B cell (primary cell): Measurements from ENCODE around the gene EPAS1. TPM values are rescaled to one million over a fixed set of nuclear protein-coding genes. Genes with fewer than 3 reads are reported as not detected.

ENCODE experiments used
- ATAC-seq: fragments of 200-7000 bp; cut with Tn5 transposase; one replicate; pipeline ENCODE4 v1.10.0; 2021; ENCODE audit warnings: low read depth, mild to moderate bottlenecking, moderate number of reproducible peaks, moderate library complexity
- CTCF ChIA-PET: fragments of 350-600 bp; sonication (Branson Sonifier 250); formaldehyde crosslinking; loops from one replicate; lab custom pipeline; 2021; ENCODE audit warnings: antibody characterized with exemption, inconsistent platforms; lab: Charles Lee
- POLR2A ChIA-PET: fragments of 350-600 bp; sonication (Branson Sonifier 250); formaldehyde crosslinking; loops from one replicate; lab custom pipeline; 2021; ENCODE audit warnings: antibody characterized with exemption; lab: Charles Lee
- DNase-seq: peaks from one replicate; pipeline ENCODE4 v3.0.0; 2013
- H2AFZ ChIP-seq: 2 replicates; pipeline ENCODE4 v1.6.1; 2012; ENCODE audit warnings: mild to moderate bottlenecking, low read depth, low read length; ENCODE audit not compliant: insufficient read depth, poor library complexity, severe bottlenecking
- H3K27ac ChIP-seq, 2 donors: 1 replicate in 1 of 2; 2 replicates in 1 of 2; pipeline ENCODE4 v1.5.1; 2012 to 2013; ENCODE audit warnings: low read length in 2 of 2, mild to moderate bottlenecking in 2 of 2, moderate library complexity in 1 of 2
- H3K27me3 ChIP-seq, 4 experiments: fragments of 200-600 bp in 1 of 4; sonication (generic) in 1 of 4; replicated peaks in 1 of 4; 1 replicate in 2 of 4; 2 replicates in 2 of 4; pipeline versions ENCODE4 v1.6.1 to v1.7.0; 2013 to 2016; ENCODE audit warnings: low read length in 3 of 4, mild to moderate bottlenecking in 2 of 4, mixed read lengths in 1 of 4, moderate library complexity in 1 of 4; ENCODE audit not compliant: insufficient read depth in 4 of 4, control insufficient read depth in 3 of 4; ENCODE audit errors: control extremely low read depth in 1 of 4
- H3K36me3 ChIP-seq, 2 experiments: replicated peaks in 1 of 2; 1 replicate in 1 of 2; 2 replicates in 1 of 2; pipeline versions ENCODE4 v1.6.1 to v1.7.1; 2013; ENCODE audit warnings: low read length in 1 of 2; ENCODE audit not compliant: insufficient read depth in 2 of 2, control insufficient read depth in 1 of 2; ENCODE audit errors: control extremely low read depth in 1 of 2, extremely low read depth in 1 of 2
- H3K4me1 ChIP-seq, 2 donors: fragments of 200-600 bp in 1 of 2; sonication (generic) in 1 of 2; 1 replicate in 1 of 2; 2 replicates in 1 of 2; pipeline versions ENCODE4 v1.5.1 to v1.6.1; 2013 to 2017; ENCODE audit warnings: low read length in 2 of 2; ENCODE audit not compliant: control insufficient read depth in 2 of 2, insufficient read depth in 2 of 2
- H3K4me2 ChIP-seq: replicated peaks from 2 replicates; pipeline ENCODE3; 2012; ENCODE audit warnings: mild to moderate bottlenecking, low read depth, low read length; ENCODE audit not compliant: poor library complexity, severe bottlenecking
- H3K4me3 ChIP-seq, 5 experiments: fragments of 200-600 bp in 1 of 5; sonication (generic) in 1 of 5; 1 replicate in 3 of 5; 2 replicates in 2 of 5; pipeline versions ENCODE4 v1.5.1 to v1.7.0; 2011 to 2016; ENCODE audit warnings: low read length in 4 of 5, mild to moderate bottlenecking in 4 of 5, low read depth in 2 of 5, control low read depth in 1 of 5, moderate library complexity in 1 of 5; ENCODE audit not compliant: insufficient read depth in 1 of 5; ENCODE audit errors: control extremely low read depth in 1 of 5, extremely low read depth in 1 of 5
- H3K79me2 ChIP-seq: fragments of 200-600 bp; sonication (generic); one replicate; pipeline ENCODE4 v1.6.0; 2016; ENCODE audit warnings: low read length; ENCODE audit not compliant: control insufficient read depth, insufficient read depth
- H3K9ac ChIP-seq: fragments of 200-600 bp; sonication (generic); 2 replicates; pipeline ENCODE4 v1.6.1; 2017; ENCODE audit warnings: mild to moderate bottlenecking, low read length, moderate library complexity
- H3K9me3 ChIP-seq, 3 donors: one replicate each; pipeline versions ENCODE4 v1.6.1 to v1.7.1; 2013; ENCODE audit warnings: low read length in 2 of 3; ENCODE audit not compliant: control insufficient read depth in 2 of 3, insufficient read depth in 1 of 3; ENCODE audit errors: control extremely low read depth in 1 of 3
- H4K20me1 ChIP-seq: 2 replicates; pipeline ENCODE4 v1.6.0; 2012; ENCODE audit warnings: mild to moderate bottlenecking, low read length; ENCODE audit not compliant: insufficient read depth, control insufficient read depth, poor library complexity, severe bottlenecking
- H3K27ac Mint-ChIP-seq: one replicate; pipeline ENCODE4 v1.8.0; 2021; ENCODE audit warnings: mixed read lengths
- H3K27me3 Mint-ChIP-seq: one replicate; pipeline ENCODE4 v1.8.0; 2021; ENCODE audit warnings: mixed read lengths
- H3K4me1 Mint-ChIP-seq: one replicate; pipeline ENCODE4 v1.8.0; 2021; ENCODE audit warnings: mixed read lengths
- H3K4me3 Mint-ChIP-seq: one replicate; pipeline ENCODE4 v1.8.0; 2021; ENCODE audit warnings: mixed read lengths
- H3K9me3 Mint-ChIP-seq: one replicate; pipeline ENCODE4 v1.8.0; 2022; ENCODE audit warnings: mixed read lengths; ENCODE audit not compliant: insufficient read depth
- EZH2 ChIP-seq: IDR thresholded peaks from 2 replicates; pipeline ENCODE4 v1.6.1; 2012; ENCODE audit warnings: borderline replicate concordance, low read depth, mild to moderate bottlenecking, moderate library complexity, low read length; ENCODE audit not compliant: insufficient read depth, poor library complexity, severe bottlenecking
- WGBS: methylation state at CpG from one replicate; pipeline ENCODE4 v1.1.5; 2013; ENCODE audit warnings: missing lambda C conversion rate; ENCODE audit not compliant: insufficient coverage; 5-methylcytosine and 5-hydroxymethylcytosine counted together
- intact Hi-C: fragments of 100-400 bp; cut with micrococcal nuclease; formaldehyde crosslinking; loops from one replicate; pipeline ENCODE4 v1.10.0; 2022
- polyA plus RNA-seq: library from polyadenylated mRNA; depleted of rRNA; stranded (reverse); fragments of >200 nt; gene quantifications from 2 replicates; pipeline ENCODE4 v1.2.3, GENCODE V29; 2012
- total RNA-seq, 2 donors: library from RNA; stranded (reverse); fragments of 120-200 nt in 1 of 2; gene quantifications; 1 replicate in 1 of 2; 2 replicates in 1 of 2; pipeline versions ENCODE4 v1.2.3 to v1.2.4, GENCODE V29; 2013 to 2022
- TF ChIP-seq, protein P1 (sequence below): fragments of 200-600 bp; IDR thresholded peaks from one replicate; pipeline ENCODE4 v1.8.0; 2022; ENCODE audit warnings: antibody characterized with exemption, mild to moderate bottlenecking

The EPAS1 gene
- total and polyA plus RNA-seq, 2 donors (not counting 1 experiment from before 2014, with no cell fraction given), result 0.06 to 0.37 TPM

DNA sequence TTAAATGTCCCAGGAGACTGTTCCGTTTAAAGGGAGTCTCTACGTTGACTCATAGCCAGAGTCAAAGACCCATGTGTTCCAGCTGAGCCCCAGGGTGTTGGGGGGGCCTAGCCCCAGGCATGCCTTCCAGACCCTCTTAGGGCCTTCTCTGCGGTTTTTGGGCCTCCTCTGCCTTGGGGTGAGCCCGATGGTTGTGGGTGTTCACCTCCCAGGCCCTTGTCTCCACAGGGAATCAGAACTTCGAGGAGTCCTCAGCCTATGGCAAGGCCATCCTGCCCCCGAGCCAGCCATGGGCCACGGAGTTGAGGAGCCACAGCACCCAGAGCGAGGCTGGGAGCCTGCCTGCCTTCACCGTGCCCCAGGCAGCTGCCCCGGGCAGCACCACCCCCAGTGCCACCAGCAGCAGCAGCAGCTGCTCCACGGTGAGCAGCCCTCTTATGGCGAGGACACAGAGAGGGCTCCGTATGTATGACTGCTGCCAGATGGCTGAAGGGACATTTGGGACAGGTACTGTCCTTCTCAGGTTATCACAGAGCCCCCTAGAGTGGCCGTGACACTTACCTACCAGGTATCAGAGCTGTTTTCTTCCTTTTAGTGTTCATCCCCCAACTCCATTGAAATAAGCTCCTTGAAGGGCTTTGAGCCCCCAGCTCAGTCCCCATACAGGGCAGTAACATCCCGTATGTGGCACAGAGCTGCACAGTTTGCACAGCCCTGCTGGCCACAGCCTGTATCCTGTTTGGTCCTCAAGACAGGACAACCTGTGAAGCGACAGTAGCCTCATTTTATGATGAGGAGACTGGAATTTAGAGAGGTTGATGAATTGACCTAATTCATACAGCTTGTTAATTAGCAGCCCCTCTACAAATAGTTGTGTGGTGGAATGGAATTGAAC lies 80.7 kb downstream of the EPAS1 start:
- no peaks in the 10 kb centered on the region for H3K9me3 ChIP-seq
- H3K9me3 Mint-ChIP-seq, result no peaks in the 10 kb centered on the region
- no peak overlapping the region for H3K27ac ChIP-seq
- H3K27me3 Mint-ChIP-seq, result no peaks in the 10 kb centered on the region
- no peak overlapping the region for H3K9ac ChIP-seq
- no peaks in the 10 kb centered on the region for H4K20me1 ChIP-seq
- WGBS, result 90% methylated on average over 15 of the region's 16 CpGs
- no peak for DNase-seq
- CTCF ChIA-PET, result interaction anchor here (2.1 kb wide), 1 partner anchor 16 kb away, joined by 7 read pairs; no protein-coding TSS in a partner anchor
- H3K4me3 Mint-ChIP-seq, result no peak overlapping the region
- no peak overlapping the region for H3K4me3 ChIP-seq
- H3K4me1 Mint-ChIP-seq, result no peaks in the 10 kb centered on the region
- no peaks in the 10 kb centered on the region for H3K27me3 ChIP-seq
- H3K79me2 ChIP-seq, result no peaks in the 10 kb centered on the region
- POLR2A ChIA-PET, result no interaction called here
- H3K36me3 ChIP-seq, result no peaks in the 10 kb centered on the region
- H2AFZ ChIP-seq, result no peak overlapping the region
- no peak for ATAC-seq
- intact Hi-C loops, result no loop called here
- H3K4me2 ChIP-seq, result no peak overlapping the region
- H3K4me1 ChIP-seq, result no peaks in the 10 kb centered on the region
- H3K27ac Mint-ChIP-seq, result no peak overlapping the region
- TF ChIP-seq, protein P1, sequence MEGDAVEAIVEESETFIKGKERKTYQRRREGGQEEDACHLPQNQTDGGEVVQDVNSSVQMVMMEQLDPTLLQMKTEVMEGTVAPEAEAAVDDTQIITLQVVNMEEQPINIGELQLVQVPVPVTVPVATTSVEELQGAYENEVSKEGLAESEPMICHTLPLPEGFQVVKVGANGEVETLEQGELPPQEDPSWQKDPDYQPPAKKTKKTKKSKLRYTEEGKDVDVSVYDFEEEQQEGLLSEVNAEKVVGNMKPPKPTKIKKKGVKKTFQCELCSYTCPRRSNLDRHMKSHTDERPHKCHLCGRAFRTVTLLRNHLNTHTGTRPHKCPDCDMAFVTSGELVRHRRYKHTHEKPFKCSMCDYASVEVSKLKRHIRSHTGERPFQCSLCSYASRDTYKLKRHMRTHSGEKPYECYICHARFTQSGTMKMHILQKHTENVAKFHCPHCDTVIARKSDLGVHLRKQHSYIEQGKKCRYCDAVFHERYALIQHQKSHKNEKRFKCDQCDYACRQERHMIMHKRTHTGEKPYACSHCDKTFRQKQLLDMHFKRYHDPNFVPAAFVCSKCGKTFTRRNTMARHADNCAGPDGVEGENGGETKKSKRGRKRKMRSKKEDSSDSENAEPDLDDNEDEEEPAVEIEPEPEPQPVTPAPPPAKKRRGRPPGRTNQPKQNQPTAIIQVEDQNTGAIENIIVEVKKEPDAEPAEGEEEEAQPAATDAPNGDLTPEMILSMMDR, result no peak
- no peak for TF ChIP-seq EZH2

DNA sequence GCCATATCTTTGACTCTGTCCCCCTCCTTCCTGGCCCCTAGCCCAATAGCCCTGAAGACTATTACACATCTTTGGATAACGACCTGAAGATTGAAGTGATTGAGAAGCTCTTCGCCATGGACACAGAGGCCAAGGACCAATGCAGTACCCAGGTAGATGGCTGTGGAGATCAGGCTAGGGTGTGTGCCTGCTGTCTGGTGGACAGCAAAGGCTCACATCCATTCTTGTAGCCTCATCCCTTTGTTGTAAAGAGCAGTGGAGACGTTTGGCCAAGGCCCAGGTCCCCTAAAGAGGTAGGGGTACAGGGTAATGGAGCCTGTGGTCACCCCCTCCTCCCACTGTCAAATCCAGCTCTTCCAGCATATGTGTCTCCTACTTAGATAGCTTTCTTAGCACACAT lies 81.4 kb downstream of the EPAS1 start:
- Mint-ChIP-seq H3K27ac (no peak overlapping the region), H3K4me1 (no peaks in the 10 kb centered on the region), H3K9me3 (no peaks in the 10 kb centered on the region), H3K27me3 (no peaks in the 10 kb centered on the region), H3K4me3 (no peak overlapping the region)
- Histone ChIP-seq H3K36me3 (no peaks in the 10 kb centered on the region), H3K27me3 (no peaks in the 10 kb centered on the region), H4K20me1 (no peaks in the 10 kb centered on the region), H3K9me3 (no peaks in the 10 kb centered on the region), H3K4me2 (no peak overlapping the region), H2AFZ (no peak overlapping the region), H3K27ac (no peak overlapping the region), H3K79me2 (no peaks in the 10 kb centered on the region), H3K4me1 (no peaks in the 10 kb centered on the region), H3K4me3 (no peak overlapping the region), H3K9ac (no peak overlapping the region)
- POLR2A ChIA-PET, result no interaction called here
- DNase-seq (no peak), ATAC-seq (no peak)
- no peak for TF ChIP-seq EZH2
- TF ChIP-seq, protein P1, result no peak
- 100% methylated on average over 1 of the region's 3 CpGs for WGBS
- CTCF ChIA-PET, result interaction anchor here (2.1 kb wide), 1 partner anchor 17 kb away, joined by 7 read pairs; no protein-coding TSS in a partner anchor
- intact Hi-C loops, result no loop called here
